GM18951 (cell line): Measurements from ENCODE around the gene ANO6.

ENCODE experiments used
- POLR2A ChIP-seq: IDR thresholded peaks from 4 replicates; pipeline ENCODE4 v1.6.1; 2011; ENCODE audit warnings: mild to moderate bottlenecking; ENCODE audit not compliant: insufficient read length, insufficient read depth; ENCODE audit errors: extremely low read depth
- in situ Hi-C: fragments of 300-500 bp; cut with MboI; formaldehyde crosslinking; loops from one replicate; pipeline ENCODE4 v1.12.0; 2022; ENCODE audit warnings: low sequenced_read_pairs, mixed read lengths, inconsistent platforms; ENCODE audit not compliant: unreplicated experiment

Gene ANO6

DNA sequence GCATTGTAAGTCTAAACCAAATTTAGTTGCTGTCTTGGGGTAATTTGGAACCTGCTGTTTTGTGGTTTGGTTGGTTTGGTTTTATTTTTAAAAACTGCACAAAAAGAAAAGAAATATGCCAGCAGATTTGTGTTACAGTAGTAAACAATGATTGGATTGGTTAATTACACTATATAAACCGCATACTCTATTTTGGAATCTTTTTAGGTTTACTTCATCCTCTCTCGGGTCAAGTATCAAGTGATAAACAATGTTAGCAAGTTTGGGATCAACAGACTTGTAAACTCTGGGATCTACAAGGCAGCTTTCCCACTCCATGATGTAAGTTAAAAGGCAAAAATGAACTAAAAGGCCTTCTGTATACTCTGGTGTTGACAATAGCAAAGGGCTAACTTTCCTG is 132.4 kb downstream of the ANO6 start:
- no peak for TF ChIP-seq POLR2A

GRCh38 chr12:45348986-45349385 is 133.1 kb downstream of the ANO6 start:
- no peak for TF ChIP-seq POLR2A
- in situ Hi-C loops: no loop called here

More for the DNA sequence above, 132.4 kb downstream of the ANO6 start:
- in situ Hi-C loops: no loop called here

- in situ Hi-C loops: no loop called here
- TF ChIP-seq POLR2A: no peak
Observed at GRCh38 chr12:45349916-45350315, 134.0 kb downstream of the ANO6 start.

DNA sequence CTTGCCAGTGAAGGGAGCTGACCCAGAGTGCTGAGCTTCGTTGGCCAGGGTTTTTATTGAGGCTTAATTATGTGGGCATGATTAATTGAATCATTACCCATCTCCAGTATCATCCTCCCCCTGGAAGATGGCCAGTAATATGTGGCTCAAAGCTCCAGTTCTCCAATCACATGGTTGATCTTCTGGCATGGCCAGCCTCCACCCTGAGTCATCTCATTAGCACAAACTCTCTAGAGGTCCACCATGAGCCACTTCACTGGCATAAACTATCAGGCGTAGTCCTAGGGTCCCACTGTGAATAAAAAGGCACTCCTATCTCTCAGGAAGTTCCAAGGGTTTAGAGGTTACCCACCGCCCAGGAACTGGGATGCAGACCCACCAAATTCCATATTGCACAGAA is 135.0 kb downstream of the ANO6 start:
- in situ Hi-C loops: no loop called here
- TF ChIP-seq POLR2A: no peak

DNA sequence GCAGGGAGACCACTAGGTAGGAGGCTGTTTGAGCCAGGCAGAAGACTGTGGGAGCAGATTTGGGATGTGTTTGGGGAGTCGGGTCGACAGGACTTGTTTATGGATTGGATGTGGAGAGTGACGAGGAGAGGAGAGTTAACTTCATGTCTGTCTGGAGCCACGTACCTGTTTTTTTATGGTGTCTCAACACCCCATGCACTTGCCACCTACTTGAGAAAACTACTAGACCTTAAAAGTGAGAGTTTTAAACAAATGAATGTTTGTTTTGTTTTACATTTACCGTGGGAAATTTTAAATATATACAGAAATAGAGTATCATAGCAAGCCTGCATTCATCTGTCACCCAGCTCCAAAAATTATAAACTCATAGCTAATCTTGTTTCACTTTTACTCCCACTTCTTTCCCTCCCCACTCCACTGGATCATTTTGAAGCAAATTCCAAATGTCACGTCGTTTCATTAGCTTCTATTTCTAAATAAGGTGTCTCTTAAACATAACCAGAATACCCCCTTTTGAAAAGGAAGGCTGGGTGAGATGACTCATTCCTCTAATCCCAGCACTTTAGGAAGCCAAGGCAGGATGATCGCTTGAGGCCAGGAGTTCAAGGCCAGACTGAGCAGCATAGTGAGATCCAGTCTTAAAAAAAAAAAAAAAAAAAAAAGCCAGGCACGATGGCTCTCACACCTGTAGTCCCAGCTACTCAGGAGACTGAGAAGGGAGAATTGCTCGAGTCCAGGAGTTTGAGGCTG is 136.2 kb downstream of the ANO6 start:
- no peak for TF ChIP-seq POLR2A
- in situ Hi-C loops: no loop called here

DNA sequence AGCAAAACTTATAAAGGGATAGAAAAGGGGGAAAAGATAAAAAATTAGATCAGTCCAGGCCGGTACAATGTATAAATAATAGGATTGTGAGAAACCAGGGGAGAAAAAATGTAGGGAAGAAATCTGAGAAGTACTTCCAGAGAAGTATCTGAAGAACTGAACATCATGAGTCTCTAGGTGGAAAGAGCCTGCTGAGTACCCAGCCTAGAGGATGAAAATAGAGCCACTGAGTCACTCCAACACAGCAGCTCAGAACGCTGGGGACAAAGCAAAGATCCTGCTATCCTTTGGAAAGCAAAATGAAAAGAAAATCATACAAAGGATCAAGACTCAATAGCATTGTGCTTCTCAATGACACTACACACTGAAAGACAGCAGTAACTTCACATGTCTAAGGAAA is 138.0 kb downstream of the ANO6 start:
- no peak for TF ChIP-seq POLR2A
- in situ Hi-C loops: no loop called here

- TF ChIP-seq POLR2A: no peak
- in situ Hi-C loops: no loop called here
Observed at GRCh38 chr12:45354399-45354798, 138.5 kb downstream of the ANO6 start.

DNA sequence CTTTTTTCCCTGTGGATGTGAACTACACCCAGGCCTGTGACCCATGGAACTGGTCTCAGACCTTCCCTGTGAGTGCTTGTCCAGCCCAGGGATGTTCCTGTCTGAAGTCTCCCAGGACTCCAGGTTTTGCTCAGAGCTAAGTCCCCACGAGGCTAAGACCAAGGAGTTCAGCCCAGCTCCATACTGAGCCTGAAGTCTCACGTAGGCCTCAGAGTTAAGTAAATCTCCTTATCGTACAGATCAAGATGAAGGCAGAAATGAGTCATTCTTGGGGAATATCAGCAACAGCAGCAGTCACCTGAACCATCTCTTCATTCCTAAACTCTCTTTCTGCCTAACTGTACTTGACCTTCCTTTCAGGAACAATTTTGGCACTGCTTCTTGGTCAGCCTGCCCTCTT is 139.8 kb downstream of the ANO6 start:
- TF ChIP-seq POLR2A: no peak
- in situ Hi-C loops: no loop called here

- in situ Hi-C loops: no loop called here
Observed at GRCh38 chr12:45356822-45357538, 141.1 kb downstream of the ANO6 start.

GRCh38 chr12:45357539-45358417 is 141.9 kb downstream of the ANO6 start:
- in situ Hi-C loops: no loop called here
- TF ChIP-seq POLR2A: no peak

More at GRCh38 chr12:45356822-45357538, 141.1 kb downstream of the ANO6 start:
- TF ChIP-seq POLR2A: no peak

- in situ Hi-C loops: no loop called here
- TF ChIP-seq POLR2A: no peak
Observed at GRCh38 chr12:45362291-45362690, 146.4 kb downstream of the ANO6 start.

DNA sequence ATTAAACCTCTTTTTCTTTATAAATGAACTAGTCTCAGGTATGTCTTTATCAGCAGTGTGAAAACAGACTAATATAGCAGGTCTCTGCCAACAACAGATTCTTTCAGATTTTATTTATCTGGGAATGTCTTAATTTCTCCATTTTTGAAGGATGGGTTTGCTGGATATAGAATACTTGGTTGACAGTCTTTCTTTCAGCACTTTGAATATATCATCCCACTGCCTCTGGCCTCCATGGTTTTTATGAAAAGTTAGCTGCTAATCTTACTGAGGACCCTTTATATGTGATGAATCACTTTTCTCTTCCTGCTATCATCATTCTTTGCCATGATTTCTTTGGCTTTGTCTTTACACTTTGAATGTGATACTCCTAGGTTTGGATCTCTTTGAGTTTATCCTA is 148.0 kb downstream of the ANO6 start:
- in situ Hi-C loops: no loop called here
- no peak for TF ChIP-seq POLR2A

DNA sequence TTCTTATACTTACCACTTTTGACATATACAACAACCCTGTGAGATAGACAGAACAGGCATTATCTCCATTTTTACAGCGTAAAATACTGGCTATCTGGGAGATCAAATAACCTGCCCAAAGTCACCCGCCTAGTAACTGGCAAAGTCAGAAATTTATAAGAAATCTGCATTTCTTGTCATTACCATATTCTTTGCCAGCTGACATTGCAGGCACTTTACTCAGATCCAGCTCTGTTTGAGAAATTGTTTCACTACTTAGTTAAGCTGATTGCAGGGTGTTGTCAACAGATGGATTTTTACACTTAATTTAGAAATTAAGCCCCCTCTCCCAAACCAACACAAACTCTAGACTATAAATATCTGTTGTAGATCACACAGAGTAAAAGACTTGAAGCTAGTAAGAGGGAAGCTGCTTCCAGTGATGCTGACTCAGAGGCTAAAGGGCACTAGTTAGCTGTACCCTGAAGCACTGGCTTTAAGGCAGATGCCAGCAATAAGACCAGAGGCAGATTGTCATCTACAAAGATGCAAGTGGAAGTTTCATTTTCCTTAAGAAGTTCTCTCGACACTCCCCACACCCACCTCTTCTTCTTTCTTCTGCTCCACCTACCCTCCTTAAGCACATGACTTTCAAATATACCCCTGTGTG is 153.1 kb downstream of the ANO6 start:
- TF ChIP-seq POLR2A: no peak
- in situ Hi-C loops: no loop called here
